ENCODE measurements around the gene SPAG16.
"Not testable (repeated sequence)": the region's sequence is repeated elsewhere in the genome, so short reads cannot be mapped to it uniquely, and the experiment has no call there.

SPAG16 gene

DNA sequence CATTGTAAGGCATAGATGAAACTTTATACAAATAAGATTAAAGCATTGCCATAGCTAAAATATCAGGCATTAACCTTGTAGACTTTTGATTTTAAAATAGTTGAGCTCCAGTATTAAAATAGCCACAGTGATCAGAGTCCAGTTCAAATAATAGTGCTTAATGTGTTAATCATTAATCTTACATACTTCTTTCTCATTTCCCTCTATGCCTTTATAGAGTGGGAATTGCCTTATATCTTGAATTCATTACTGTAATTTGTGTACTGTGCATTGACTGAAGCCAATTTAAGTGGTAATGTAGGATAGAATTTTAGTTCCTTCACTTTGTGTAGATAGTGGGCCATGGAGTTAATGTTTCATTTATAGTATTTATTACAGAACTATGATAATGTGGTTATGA lies 577.4 kb downstream of the SPAG16 start:
- DNase-seq, result no peak

DNA sequence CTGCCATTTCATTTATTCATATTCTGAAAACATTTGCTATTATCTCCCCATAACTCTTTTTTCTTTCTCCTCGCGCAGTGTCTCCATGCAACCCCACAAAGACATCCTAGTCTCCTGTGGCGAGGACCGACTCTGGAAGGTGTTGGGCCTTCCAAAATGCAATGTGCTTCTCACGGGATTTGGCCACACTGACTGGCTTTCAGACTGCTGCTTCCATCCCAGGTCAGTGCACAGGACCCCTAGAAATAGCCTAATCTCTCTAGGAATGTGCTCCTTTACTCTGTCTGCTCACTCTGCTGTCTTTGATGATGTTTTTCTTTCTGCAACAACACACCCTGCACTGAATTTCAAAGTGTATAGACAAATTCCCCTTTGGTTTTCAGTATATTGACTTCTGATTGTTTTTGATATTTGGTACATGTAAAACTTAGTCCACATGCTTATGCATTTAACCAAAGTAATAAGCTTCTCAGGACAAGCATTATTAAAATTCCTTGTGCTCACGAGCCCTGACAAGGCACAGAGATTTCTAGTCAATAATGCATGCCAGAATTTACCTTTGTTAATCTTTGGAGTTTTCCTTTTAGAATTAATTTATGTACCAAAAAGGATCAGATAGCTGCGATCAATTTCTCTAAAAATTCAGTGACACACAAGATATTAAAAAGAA lies 578.3 kb downstream of the SPAG16 start:
- no peak for DNase-seq

DNA sequence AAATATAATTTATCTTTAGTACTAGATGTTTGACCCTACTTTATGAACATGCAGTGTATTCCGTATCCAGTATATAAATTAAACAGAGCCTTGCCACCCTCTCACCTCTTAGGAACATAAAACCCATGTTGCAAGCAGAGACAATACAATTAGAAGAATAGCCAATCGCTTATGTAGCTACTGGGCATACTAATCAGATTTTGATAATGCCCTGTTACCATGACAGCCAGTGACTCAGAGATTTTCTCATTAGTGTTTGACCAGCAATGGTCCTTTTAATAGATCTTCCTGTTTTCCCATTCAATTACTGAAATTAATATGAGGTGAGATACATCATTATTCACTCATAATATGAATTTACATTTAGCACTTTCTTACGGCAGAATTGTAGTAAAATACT lies 579.3 kb downstream of the SPAG16 start:
- DNase-seq, result no peak

DNA sequence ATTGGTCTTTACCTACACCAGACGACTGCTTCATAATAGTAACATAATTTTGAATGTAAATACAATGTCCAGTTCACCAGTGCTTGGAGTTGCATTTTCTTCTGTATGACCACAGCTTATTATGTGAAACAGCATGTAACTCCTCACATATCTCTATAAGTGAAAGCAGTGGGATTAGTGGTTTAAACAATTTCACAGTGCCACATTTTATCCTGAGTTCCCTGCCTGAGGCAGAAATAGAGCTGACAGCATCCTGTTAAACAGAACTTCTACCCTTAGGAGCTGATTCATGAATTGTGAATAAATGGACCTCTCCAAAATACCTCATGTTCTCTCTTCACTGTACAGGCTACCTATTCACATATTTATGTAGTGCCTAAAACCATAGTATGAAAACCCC lies 584.3 kb downstream of the SPAG16 start:
- no peak for DNase-seq

DNA sequence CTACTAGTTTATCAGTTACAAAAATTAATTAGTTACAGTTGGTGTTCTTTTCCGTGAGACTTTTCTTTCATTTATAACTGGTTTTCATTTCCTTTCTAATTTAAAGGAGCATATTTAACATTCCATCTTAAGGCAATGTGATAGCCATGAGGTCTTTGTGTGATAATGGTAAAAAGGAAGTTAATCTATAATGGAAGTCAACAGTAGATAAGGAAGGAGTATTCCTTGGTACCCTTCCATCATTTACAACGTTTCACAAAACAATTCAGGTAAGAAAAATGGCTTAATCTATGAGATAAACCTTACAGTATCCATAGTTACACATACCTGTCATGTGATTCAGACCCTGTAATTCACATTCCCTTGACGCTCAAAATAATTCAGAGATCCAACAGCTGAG lies 601.2 kb downstream of the SPAG16 start:
- no peak for DNase-seq

DNA sequence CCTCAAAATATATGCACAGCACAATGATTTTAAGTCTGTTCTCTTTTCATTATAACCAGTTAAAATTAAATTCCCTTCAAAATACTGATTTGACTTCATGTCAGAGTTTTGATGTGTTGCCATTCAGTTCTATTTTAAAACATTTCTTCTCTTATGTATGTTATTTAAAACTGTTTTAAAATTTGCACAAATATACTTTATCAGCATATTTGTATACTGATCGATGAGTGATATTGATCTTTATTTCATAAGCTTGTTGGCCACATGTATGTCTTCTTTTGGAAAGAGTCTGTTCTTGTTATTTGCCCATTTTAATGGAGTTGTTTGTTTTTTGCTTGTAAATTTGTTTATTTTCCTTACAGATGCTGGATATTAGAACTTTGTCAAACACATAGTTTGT lies 630.2 kb downstream of the SPAG16 start:
- DNase-seq, result no peak

DNA sequence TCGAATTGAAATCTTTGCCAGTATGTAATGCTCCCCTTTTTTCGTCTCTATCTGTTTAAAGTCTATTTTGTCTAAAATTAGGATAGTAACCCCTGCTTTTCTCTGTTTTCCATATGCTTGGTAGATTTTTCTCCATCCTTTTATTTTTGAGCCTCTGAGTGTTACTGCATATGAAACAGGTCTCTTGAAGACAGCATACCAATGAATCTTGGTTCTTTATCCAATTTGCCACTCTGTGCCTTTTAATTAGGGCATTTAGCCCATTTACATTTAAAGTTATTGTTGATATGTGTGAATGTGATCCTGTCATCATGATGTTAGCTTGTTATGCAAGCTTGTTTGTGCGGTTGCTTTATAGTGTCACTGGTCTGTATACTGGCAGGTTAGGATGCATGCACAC lies 635.8 kb downstream of the SPAG16 start:
- no peak for DNase-seq

GRCh38 chr2:213923543-213923942 lies 639.3 kb downstream of the SPAG16 start:
- DNase-seq, result no peak

- DNase-seq, result no peak
Measured at GRCh38 chr2:213934560-213934959, 650.3 kb downstream of the SPAG16 start.

DNA sequence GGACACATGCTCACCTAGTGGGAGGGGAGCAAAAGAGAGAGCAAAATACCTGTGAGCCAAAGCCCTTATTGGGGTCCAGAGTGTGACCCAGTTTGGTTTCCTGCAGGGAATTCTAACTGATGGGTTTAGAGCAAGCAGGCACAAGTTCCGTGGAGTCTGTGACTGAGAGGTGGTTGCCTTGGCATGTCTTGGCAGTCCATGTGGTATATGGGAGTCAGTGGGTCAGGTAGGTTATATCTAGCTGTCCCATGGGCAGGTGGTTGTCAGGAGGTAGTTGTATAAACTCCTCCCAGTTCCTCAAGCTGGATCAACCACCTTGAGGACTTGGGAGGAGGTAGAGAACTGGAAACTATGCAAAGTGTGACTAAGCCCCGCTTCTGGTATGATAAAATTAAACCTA lies 673.8 kb downstream of the SPAG16 start:
- DNase-seq, result no peak

- no peak for DNase-seq
Measured at GRCh38 chr2:213959589-213959988, 675.3 kb downstream of the SPAG16 start.

- DNase-seq, result no peak
Measured at GRCh38 chr2:213971536-213971935, 687.3 kb downstream of the SPAG16 start.

- DNase-seq, result no peak
Measured at GRCh38 chr2:213980883-213981282, 696.6 kb downstream of the SPAG16 start.

DNA sequence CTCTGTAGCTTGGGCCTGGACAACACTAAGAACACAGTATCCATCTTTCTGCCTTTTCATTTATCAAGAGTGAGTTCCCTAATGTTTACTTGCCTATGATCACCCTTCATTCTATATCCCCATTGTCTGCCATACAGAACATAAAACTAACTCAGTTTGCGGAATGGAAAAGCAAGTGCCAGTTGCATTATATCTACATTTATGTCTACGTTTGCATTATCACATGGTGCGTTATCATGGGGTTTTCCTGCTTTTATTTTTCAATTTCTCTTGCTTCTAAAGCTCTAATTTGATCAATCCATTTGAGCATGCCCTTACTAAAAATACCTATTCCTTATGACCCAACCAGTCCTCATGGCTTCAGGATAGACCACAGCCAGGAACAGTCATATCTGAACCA lies 704.9 kb downstream of the SPAG16 start:
- DNase-seq, result no peak

- DNase-seq, result no peak
Measured at GRCh38 chr2:213991453-213992108, 707.3 kb downstream of the SPAG16 start.

GRCh38 chr2:213995400-213996105 lies 711.3 kb downstream of the SPAG16 start:
- DNase-seq, result no peak

- not testable (repeated sequence) for DNase-seq
Measured at GRCh38 chr2:213998976-213999375, 714.7 kb downstream of the SPAG16 start.

GRCh38 chr2:214004463-214004862 lies 720.2 kb downstream of the SPAG16 start:
- DNase-seq, result no peak

DNA sequence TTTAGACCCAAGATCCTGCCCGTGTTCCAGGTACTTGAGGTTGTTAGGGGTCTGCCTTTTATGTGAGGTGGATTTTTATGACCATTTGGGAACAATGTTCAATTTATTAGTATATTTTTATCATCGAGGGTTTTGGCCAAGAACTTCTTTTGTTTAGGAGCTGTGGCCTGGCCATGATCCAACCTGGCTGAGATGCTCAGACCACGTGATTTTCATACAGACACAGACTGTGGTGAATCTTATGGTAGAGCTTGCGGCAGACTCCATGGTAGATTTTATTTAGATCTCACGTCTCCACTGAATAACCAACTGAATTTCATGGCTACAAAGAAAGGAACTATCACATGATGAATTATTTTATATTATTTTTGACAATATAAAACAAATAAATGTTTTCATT lies 721.1 kb downstream of the SPAG16 start:
- DNase-seq, result no peak

DNA sequence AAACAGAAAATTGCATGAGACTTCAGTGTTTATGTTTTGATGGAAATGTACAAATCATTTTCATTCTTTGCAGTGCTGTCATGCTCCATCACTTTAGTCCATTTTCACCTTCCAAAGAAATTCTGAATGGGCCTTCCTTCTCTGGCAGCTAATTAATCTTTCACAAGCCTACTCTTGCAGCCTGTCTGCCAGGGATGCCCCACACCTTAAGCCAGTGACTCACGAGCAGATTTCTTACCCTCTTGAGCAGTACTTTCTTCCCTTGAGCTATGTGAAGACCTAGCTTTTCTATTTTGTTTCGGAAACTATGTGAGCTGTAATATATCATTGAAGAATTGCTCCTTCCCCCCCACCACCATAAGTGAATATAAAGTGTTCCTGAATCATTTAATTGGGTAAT lies 722.3 kb downstream of the SPAG16 start:
- no peak for DNase-seq

- DNase-seq, result no peak
Measured at GRCh38 chr2:214011676-214012075, 727.4 kb downstream of the SPAG16 start.

DNA sequence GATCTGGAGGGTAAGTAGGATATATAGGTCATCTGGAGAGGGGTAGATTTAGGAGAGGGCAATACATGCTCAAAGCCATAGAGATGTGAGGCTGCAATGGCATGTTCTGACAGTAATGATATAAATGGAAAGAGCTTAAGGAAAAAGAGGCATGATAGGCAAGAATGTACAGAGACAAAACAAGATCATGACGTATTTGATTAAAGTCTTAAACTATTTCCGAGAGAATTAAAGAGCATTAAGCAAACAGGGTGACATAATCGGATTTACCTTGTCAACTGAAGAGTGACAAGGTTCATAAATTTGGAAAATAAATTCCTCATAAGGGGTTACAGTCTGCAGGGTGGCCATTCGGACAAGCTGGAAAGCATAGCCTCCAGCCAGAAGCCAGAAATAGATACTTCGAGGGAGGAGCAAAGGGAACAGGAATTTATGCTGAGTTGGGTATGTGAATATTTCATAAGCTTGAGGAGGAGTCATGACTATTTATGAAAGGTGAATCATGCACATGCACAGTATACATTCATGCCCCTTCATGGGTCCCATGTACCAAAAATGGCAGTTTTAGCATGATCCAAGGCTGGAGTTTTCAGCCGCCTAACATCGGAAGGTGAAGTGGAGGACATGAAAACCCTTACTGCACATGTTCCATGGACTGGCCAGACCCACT lies 730.4 kb downstream of the SPAG16 start:
- DNase-seq, result no peak

- no peak for DNase-seq
Measured at GRCh38 chr2:214019229-214019972, 735.1 kb downstream of the SPAG16 start.

Data from cortex of kidney (tissue), 1 donor.